Memory B cell (primary cell): Measurements from ENCODE around the gene PRKCZ.
A peak's percentile ranks its signal among the peaks of the same experiment; 100 is the strongest.

Experiments
- ATAC-seq: fragments of 150-1000 bp; cut with Tn5 transposase; 2 replicates; pipeline ENCODE4 v1.10.0; 2021; ENCODE audit warnings: low read depth, mild to moderate bottlenecking, moderate library complexity
- DNase-seq, 2 donors: peaks; one replicate each; pipeline ENCODE4 v3.0.0; 2022; ENCODE audit warnings: low spot score in 2 of 2
- H3K27ac Mint-ChIP-seq: one replicate; pipeline ENCODE4 v1.8.0; 2022; ENCODE audit warnings: mild to moderate bottlenecking, moderate library complexity, mixed read lengths
- H3K27me3 Mint-ChIP-seq: one replicate; pipeline ENCODE4 v1.8.0; 2022; ENCODE audit warnings: mixed read lengths
- H3K36me3 Mint-ChIP-seq: one replicate; pipeline ENCODE4 v1.8.0; 2022; ENCODE audit warnings: mild to moderate bottlenecking, mixed read lengths
- H3K4me1 Mint-ChIP-seq: one replicate; pipeline ENCODE4 v1.8.0; 2022; ENCODE audit warnings: mixed read lengths
- H3K4me3 Mint-ChIP-seq: one replicate; pipeline ENCODE4 v1.8.0; 2022; ENCODE audit warnings: mild to moderate bottlenecking, moderate library complexity, mixed read lengths
- H3K9me3 Mint-ChIP-seq: one replicate; pipeline ENCODE4 v1.8.0; 2022; ENCODE audit warnings: mixed read lengths

The PRKCZ gene

GRCh38 chr1:2019571-2020309, 30.5 kb upstream of the PRKCZ start:
- H3K4me1 Mint-ChIP-seq: peaks cover 3% of the 10 kb centered on the region
- H3K4me3 Mint-ChIP-seq: no peak overlapping the region
- H3K27me3 Mint-ChIP-seq: peaks cover 28% of the 10 kb centered on the region
- H3K9me3 Mint-ChIP-seq: no peaks in the 10 kb centered on the region
- H3K27ac Mint-ChIP-seq: no peak overlapping the region
- DNase-seq: no peak
- peak; percentile 17 for ATAC-seq
- no peaks in the 10 kb centered on the region for H3K36me3 Mint-ChIP-seq

GRCh38 chr1:2020310-2020655, 29.9 kb upstream of the PRKCZ start:
- no peak for ATAC-seq
- no peak overlapping the region for H3K27ac Mint-ChIP-seq
- H3K9me3 Mint-ChIP-seq: no peaks in the 10 kb centered on the region
- no peak for DNase-seq
- H3K36me3 Mint-ChIP-seq: no peaks in the 10 kb centered on the region
- peaks cover 26% of the 10 kb centered on the region for H3K27me3 Mint-ChIP-seq
- no peak overlapping the region for H3K4me3 Mint-ChIP-seq
- H3K4me1 Mint-ChIP-seq: peaks cover 3% of the 10 kb centered on the region

GRCh38 chr1:2021550-2021949, 28.7 kb upstream of the PRKCZ start:
- Mint-ChIP-seq H3K4me1 (peaks cover 3% of the 10 kb centered on the region), H3K27me3 (peaks cover 22% of the 10 kb centered on the region), H3K9me3 (no peaks in the 10 kb centered on the region), H3K4me3 (no peak overlapping the region), H3K36me3 (no peaks in the 10 kb centered on the region), H3K27ac (no peak overlapping the region)
- DNase-seq (no peak), ATAC-seq (no peak)

GRCh38 chr1:2022063-2022770, 28.0 kb upstream of the PRKCZ start:
- no peaks in the 10 kb centered on the region for H3K36me3 Mint-ChIP-seq
- no peak overlapping the region for H3K4me3 Mint-ChIP-seq
- H3K9me3 Mint-ChIP-seq: no peaks in the 10 kb centered on the region
- DNase-seq: no peak
- peaks cover 15% of the 10 kb centered on the region for H3K27me3 Mint-ChIP-seq
- H3K27ac Mint-ChIP-seq: no peak overlapping the region
- H3K4me1 Mint-ChIP-seq: peaks cover 3% of the 10 kb centered on the region
- no peak for ATAC-seq

- ATAC-seq (no peak), DNase-seq (no peak)
- Mint-ChIP-seq H3K4me1 (peaks cover 3% of the 10 kb centered on the region), H3K4me3 (no peak overlapping the region), H3K27ac (no peak overlapping the region), H3K9me3 (no peaks in the 10 kb centered on the region), H3K36me3 (no peaks in the 10 kb centered on the region), H3K27me3 (peaks cover 8% of the 10 kb centered on the region)
These were observed 27.0 kb upstream of the PRKCZ start for GRCh38 chr1:2023187-2023586.

- H3K36me3 Mint-ChIP-seq: no peaks in the 10 kb centered on the region
- H3K27ac Mint-ChIP-seq: no peak overlapping the region
- ATAC-seq: no peak
- H3K4me1 Mint-ChIP-seq: no peaks in the 10 kb centered on the region
- no peaks in the 10 kb centered on the region for H3K9me3 Mint-ChIP-seq
- no peak overlapping the region for H3K4me3 Mint-ChIP-seq
- H3K27me3 Mint-ChIP-seq: peaks cover 4% of the 10 kb centered on the region
- no peak for DNase-seq
These were observed 25.8 kb upstream of the PRKCZ start for GRCh38 chr1:2024451-2024850.

DNA sequence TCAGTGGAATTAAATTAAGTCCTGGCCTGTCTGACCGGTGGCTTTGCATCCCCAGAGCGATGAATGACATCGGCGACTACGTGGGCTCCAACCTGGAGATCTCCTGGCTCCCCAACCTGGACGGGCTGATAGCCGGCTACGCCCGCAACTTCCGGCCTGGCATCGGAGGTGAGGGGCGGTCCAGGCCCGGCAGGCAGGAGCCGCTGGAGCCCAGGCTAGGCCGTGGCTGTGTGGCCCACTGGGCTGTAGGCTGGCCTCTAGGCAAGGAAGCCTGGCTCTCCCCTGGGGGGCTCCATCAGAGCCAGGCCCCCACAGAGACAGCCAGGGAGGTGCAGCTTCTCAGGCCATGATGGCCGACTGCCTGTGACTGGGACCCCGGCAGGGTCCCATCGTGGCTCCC, 25.3 kb upstream of the PRKCZ start:
- ATAC-seq: no peak
- Mint-ChIP-seq H3K4me3 (no peak overlapping the region), H3K27ac (no peak overlapping the region), H3K9me3 (no peaks in the 10 kb centered on the region), H3K27me3 (peaks cover 4% of the 10 kb centered on the region), H3K36me3 (no peaks in the 10 kb centered on the region), H3K4me1 (no peaks in the 10 kb centered on the region)
- DNase-seq: no peak

GRCh38 chr1:2025491-2025981, 24.7 kb upstream of the PRKCZ start:
- DNase-seq (no peak), ATAC-seq (no peak)
- H3K36me3 Mint-ChIP-seq: no peaks in the 10 kb centered on the region
- peaks cover 2% of the 10 kb centered on the region for H3K27me3 Mint-ChIP-seq
- H3K27ac Mint-ChIP-seq: no peak overlapping the region
- no peak overlapping the region for H3K4me3 Mint-ChIP-seq
- H3K4me1 Mint-ChIP-seq: no peaks in the 10 kb centered on the region
- H3K9me3 Mint-ChIP-seq: no peaks in the 10 kb centered on the region

GRCh38 chr1:2027961-2028583, 22.1 kb upstream of the PRKCZ start:
- Mint-ChIP-seq H3K4me1 (no peaks in the 10 kb centered on the region), H3K36me3 (no peaks in the 10 kb centered on the region), H3K27me3 (no peaks in the 10 kb centered on the region), H3K4me3 (peak overlapping the region; percentile 37), H3K27ac (no peak overlapping the region), H3K9me3 (no peaks in the 10 kb centered on the region)
- ATAC-seq (peak; percentile 58), DNase-seq (no peak)

GRCh38 chr1:2028870-2029560, 21.2 kb upstream of the PRKCZ start:
- DNase-seq (no peak), ATAC-seq (no peak)
- Mint-ChIP-seq H3K9me3 (no peaks in the 10 kb centered on the region), H3K4me3 (no peak overlapping the region), H3K4me1 (no peaks in the 10 kb centered on the region), H3K36me3 (no peaks in the 10 kb centered on the region), H3K27ac (no peak overlapping the region), H3K27me3 (peaks cover 3% of the 10 kb centered on the region)

DNA sequence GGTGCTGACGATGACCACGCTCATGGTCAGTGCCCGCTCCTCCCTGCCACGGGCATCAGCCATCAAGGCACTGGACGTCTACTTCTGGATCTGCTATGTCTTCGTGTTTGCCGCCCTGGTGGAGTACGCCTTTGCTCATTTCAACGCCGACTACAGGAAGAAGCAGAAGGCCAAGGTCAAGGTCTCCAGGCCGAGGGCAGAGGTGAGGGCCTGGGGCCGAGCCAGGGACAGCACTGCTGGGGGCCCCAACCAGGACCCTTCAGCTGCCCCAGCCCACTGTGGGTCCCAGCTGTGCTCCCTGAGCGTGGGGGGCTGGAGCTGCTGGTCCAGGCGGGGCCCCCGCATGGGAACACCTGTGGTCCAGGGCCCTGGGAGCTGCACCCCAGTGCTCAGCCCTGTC, 20.6 kb upstream of the PRKCZ start:
- ATAC-seq (no peak), DNase-seq (no peak)
- H3K36me3 Mint-ChIP-seq: no peaks in the 10 kb centered on the region
- no peaks in the 10 kb centered on the region for H3K4me1 Mint-ChIP-seq
- no peak overlapping the region for H3K4me3 Mint-ChIP-seq
- no peak overlapping the region for H3K27ac Mint-ChIP-seq
- peaks cover 3% of the 10 kb centered on the region for H3K27me3 Mint-ChIP-seq
- H3K9me3 Mint-ChIP-seq: no peaks in the 10 kb centered on the region

DNA sequence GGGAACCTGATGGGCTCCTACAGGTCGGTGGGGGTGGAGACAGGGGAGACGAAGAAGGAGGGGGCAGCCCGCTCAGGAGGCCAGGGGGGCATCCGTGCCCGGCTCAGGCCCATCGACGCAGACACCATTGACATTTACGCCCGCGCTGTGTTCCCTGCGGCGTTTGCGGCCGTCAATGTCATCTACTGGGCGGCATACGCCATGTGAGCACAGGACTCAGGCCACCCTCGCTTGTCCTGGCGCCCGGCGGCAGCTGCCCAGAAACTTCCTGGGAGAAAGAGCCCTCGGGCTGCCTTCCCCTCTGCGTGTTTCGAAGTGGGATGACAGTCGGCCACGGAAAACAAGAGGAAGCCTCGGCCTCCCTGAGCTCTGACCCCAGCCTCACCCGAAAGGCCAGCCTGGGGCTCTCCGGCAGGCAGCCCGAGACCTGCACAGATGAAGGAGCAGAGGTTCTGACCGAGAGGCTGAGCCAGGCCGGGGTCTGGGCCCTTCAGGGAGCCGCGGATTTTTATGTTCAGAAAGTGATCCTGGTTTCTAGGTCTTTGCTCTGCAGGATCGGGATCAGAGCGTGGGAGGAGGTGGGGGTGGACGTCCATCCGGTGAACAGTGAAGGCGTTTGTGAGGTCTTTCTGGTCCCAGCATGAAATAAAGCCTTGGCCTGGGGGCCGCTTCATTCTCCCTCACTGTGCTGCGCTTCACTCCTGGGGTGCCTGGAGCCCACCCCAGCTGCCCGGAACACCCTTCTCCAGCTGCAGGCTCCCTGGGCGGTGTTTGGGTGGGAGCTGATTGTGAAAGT, 19.9 kb upstream of the PRKCZ start:
- no peak for ATAC-seq
- no peak overlapping the region for H3K4me3 Mint-ChIP-seq
- no peaks in the 10 kb centered on the region for H3K9me3 Mint-ChIP-seq
- no peaks in the 10 kb centered on the region for H3K4me1 Mint-ChIP-seq
- DNase-seq: no peak
- peaks cover 3% of the 10 kb centered on the region for H3K27me3 Mint-ChIP-seq
- no peaks in the 10 kb centered on the region for H3K36me3 Mint-ChIP-seq
- H3K27ac Mint-ChIP-seq: no peak overlapping the region
